ENCODE results near the gene SNAP47.

Gene SNAP47

DNA sequence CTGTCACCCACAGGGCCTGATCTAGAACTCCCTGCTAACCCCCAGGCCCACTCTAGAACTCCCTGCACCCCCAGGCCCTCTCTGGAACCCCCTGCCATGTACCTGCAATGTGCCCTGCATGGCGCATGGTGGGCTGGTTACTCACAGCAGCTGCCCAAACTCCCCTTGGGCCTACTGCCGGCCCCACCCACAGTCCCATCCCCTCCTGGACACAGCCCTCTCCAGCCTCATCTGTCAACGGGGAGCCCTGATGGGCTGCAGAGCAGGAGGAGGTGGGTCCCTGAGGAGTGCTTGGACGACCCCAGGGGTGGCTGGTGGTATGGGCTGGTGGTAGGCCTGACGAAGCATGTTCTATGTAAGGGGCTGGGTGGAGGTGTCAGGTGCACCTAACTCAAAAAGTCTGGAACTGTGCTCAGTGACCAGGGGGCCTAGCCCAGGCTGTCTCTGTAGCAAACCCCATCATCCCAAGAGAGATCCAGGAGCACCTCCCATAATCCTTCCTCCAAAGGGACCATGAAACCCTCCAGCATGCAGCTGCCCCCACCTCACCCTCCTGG is 61.2 kb downstream of the SNAP47 start:
- TF ChIP-seq ZBTB7A (IDR thresholded peaks at IDR 0.05; ENCODE audit: low read depth) (no peak), YY1 (IDR thresholded peaks at IDR 0.05; ENCODE audit: low read depth) (no peak), TAF1 (IDR thresholded peaks at IDR 0.05; ENCODE audit: low read depth) (no peak), TCF12 (IDR thresholded peaks at IDR 0.05; ENCODE audit: low read depth) (no peak), EGR1 (IDR thresholded peaks at IDR 0.05) (no peak), EP300 (IDR thresholded peaks at IDR 0.05; ENCODE audit: borderline replicate concordance) (no peak), RAD21 (IDR thresholded peaks at IDR 0.05; ENCODE audit: low read depth) (no peak), CEBPB (IDR thresholded peaks at IDR 0.05) (no peak), CREB1 (IDR thresholded peaks at IDR 0.05; ENCODE audit: low read depth) (no peak), NFIC (IDR thresholded peaks at IDR 0.05) (no peak), FOXM1 (IDR thresholded peaks at IDR 0.05; ENCODE audit: borderline replicate concordance, low read depth) (no peak), TEAD4 (IDR thresholded peaks at IDR 0.05) (no peak)
- TF ChIP-seq, protein P1, sequence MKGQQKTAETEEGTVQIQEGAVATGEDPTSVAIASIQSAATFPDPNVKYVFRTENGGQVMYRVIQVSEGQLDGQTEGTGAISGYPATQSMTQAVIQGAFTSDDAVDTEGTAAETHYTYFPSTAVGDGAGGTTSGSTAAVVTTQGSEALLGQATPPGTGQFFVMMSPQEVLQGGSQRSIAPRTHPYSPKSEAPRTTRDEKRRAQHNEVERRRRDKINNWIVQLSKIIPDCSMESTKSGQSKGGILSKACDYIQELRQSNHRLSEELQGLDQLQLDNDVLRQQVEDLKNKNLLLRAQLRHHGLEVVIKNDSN (IDR thresholded peaks at IDR 0.05), result no peak
- TF ChIP-seq, protein P2, sequence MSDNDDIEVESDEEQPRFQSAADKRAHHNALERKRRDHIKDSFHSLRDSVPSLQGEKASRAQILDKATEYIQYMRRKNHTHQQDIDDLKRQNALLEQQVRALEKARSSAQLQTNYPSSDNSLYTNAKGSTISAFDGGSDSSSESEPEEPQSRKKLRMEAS (IDR thresholded peaks at IDR 0.05), result no peak
- TF ChIP-seq, protein P3, sequence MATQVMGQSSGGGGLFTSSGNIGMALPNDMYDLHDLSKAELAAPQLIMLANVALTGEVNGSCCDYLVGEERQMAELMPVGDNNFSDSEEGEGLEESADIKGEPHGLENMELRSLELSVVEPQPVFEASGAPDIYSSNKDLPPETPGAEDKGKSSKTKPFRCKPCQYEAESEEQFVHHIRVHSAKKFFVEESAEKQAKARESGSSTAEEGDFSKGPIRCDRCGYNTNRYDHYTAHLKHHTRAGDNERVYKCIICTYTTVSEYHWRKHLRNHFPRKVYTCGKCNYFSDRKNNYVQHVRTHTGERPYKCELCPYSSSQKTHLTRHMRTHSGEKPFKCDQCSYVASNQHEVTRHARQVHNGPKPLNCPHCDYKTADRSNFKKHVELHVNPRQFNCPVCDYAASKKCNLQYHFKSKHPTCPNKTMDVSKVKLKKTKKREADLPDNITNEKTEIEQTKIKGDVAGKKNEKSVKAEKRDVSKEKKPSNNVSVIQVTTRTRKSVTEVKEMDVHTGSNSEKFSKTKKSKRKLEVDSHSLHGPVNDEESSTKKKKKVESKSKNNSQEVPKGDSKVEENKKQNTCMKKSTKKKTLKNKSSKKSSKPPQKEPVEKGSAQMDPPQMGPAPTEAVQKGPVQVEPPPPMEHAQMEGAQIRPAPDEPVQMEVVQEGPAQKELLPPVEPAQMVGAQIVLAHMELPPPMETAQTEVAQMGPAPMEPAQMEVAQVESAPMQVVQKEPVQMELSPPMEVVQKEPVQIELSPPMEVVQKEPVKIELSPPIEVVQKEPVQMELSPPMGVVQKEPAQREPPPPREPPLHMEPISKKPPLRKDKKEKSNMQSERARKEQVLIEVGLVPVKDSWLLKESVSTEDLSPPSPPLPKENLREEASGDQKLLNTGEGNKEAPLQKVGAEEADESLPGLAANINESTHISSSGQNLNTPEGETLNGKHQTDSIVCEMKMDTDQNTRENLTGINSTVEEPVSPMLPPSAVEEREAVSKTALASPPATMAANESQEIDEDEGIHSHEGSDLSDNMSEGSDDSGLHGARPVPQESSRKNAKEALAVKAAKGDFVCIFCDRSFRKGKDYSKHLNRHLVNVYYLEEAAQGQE (IDR thresholded peaks at IDR 0.05; ENCODE audit: low read depth), result no peak

GRCh38 chr1:227797144-227797543 is 61.9 kb downstream of the SNAP47 start:
- TF ChIP-seq FOXM1 (IDR thresholded peaks at IDR 0.05; ENCODE audit: borderline replicate concordance, low read depth), result no peak
- TF ChIP-seq ZBTB7A (IDR thresholded peaks at IDR 0.05; ENCODE audit: low read depth), result no peak
- TF ChIP-seq TCF12 (IDR thresholded peaks at IDR 0.05; ENCODE audit: low read depth), result no peak
- no peak for TF ChIP-seq EGR1 (IDR thresholded peaks at IDR 0.05)
- TF ChIP-seq, protein P2 (IDR thresholded peaks at IDR 0.05), result no peak
- TF ChIP-seq NFIC (IDR thresholded peaks at IDR 0.05), result no peak
- TF ChIP-seq CEBPB (IDR thresholded peaks at IDR 0.05), result no peak
- no peak for TF ChIP-seq YY1 (IDR thresholded peaks at IDR 0.05; ENCODE audit: low read depth)
- no peak for TF ChIP-seq EP300 (IDR thresholded peaks at IDR 0.05; ENCODE audit: borderline replicate concordance)
- TF ChIP-seq CREB1 (IDR thresholded peaks at IDR 0.05; ENCODE audit: low read depth), result no peak
- TF ChIP-seq TEAD4 (IDR thresholded peaks at IDR 0.05), result no peak
- TF ChIP-seq TAF1 (IDR thresholded peaks at IDR 0.05; ENCODE audit: low read depth), result no peak
- TF ChIP-seq, protein P3 (IDR thresholded peaks at IDR 0.05; ENCODE audit: low read depth), result no peak
- TF ChIP-seq RAD21 (IDR thresholded peaks at IDR 0.05; ENCODE audit: low read depth), result no peak
- TF ChIP-seq, protein P1 (IDR thresholded peaks at IDR 0.05), result no peak

GRCh38 chr1:227797625-227798024 is 62.4 kb downstream of the SNAP47 start:
- no peak for TF ChIP-seq EP300 (IDR thresholded peaks at IDR 0.05; ENCODE audit: borderline replicate concordance)
- no peak for TF ChIP-seq EGR1 (IDR thresholded peaks at IDR 0.05)
- TF ChIP-seq RAD21 (IDR thresholded peaks at IDR 0.05; ENCODE audit: low read depth), result no peak
- TF ChIP-seq, protein P2 (IDR thresholded peaks at IDR 0.05), result no peak
- no peak for TF ChIP-seq NFIC (IDR thresholded peaks at IDR 0.05)
- no peak for TF ChIP-seq CREB1 (IDR thresholded peaks at IDR 0.05; ENCODE audit: low read depth)
- TF ChIP-seq TEAD4 (IDR thresholded peaks at IDR 0.05), result no peak
- no peak for TF ChIP-seq FOXM1 (IDR thresholded peaks at IDR 0.05; ENCODE audit: borderline replicate concordance, low read depth)
- TF ChIP-seq TAF1 (IDR thresholded peaks at IDR 0.05; ENCODE audit: low read depth), result no peak
- TF ChIP-seq YY1 (IDR thresholded peaks at IDR 0.05; ENCODE audit: low read depth), result no peak
- no peak for TF ChIP-seq TCF12 (IDR thresholded peaks at IDR 0.05; ENCODE audit: low read depth)
- no peak for TF ChIP-seq CEBPB (IDR thresholded peaks at IDR 0.05)
- TF ChIP-seq, protein P3 (IDR thresholded peaks at IDR 0.05; ENCODE audit: low read depth), result no peak
- TF ChIP-seq ZBTB7A (IDR thresholded peaks at IDR 0.05; ENCODE audit: low read depth), result no peak
- TF ChIP-seq, protein P1 (IDR thresholded peaks at IDR 0.05), result no peak
